ENCODE measurements around the gene PRKD1. TPM values are rescaled to one million over a fixed set of nuclear protein-coding genes. Genes with fewer than 3 reads are reported as not detected.
"Not testable (repeated sequence)": the region's sequence is repeated elsewhere in the genome, so short reads cannot be mapped to it uniquely, and the experiment has no call there.

Gene PRKD1
- total RNA-seq, 2 experiments from 2014 or later: not detected

DNA sequence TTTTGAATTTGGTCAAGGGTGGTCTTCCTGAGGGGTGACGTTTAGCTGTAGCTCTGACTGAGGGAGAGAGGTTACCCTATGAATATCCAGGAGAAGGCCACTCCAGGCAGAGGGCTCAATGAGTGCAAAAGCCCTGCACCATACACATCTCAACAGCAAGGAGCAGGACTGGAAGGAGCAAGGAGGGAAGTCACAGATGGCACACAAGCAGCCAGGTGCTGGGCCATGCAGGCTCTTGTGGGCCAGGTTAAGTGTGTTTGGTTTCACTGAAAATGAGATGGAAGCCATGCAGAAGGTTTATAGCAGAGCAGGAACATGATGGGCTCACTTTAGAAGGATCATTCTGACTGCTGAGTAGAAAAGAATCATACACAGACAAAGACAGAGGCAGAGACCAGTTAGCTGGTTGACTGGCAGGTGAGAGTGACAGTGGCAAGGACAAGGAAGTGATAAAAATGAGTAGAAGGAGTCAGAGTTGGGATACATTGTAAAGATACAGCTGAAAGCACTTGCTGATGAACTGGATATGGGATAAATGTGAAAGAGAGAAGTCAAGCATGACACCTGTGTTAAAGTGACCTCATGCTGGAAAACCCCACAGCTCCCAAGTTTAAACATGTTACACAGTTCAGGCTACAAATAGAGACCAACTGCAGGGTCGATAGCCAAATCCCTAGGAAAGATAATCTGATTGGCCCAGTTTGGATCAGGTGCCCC lies 81.2 kb downstream of the PRKD1 start:
- ChIA-PET CTCF (no interaction called here), POLR2A (no interaction called here)
- Mint-ChIP-seq H3K27ac (no peak overlapping the region), H3K27me3 (no peaks in the 10 kb centered on the region), H3K36me3 (no peaks in the 10 kb centered on the region), H3K4me1 (ENCODE audit: low read depth) (no peaks in the 10 kb centered on the region), H3K4me3 (no peak overlapping the region), H3K9me3 (peaks cover 19% of the 10 kb centered on the region)
- intact Hi-C loops (cut with micrococcal nuclease): no loop called here
- DNase-seq: no peak

DNA sequence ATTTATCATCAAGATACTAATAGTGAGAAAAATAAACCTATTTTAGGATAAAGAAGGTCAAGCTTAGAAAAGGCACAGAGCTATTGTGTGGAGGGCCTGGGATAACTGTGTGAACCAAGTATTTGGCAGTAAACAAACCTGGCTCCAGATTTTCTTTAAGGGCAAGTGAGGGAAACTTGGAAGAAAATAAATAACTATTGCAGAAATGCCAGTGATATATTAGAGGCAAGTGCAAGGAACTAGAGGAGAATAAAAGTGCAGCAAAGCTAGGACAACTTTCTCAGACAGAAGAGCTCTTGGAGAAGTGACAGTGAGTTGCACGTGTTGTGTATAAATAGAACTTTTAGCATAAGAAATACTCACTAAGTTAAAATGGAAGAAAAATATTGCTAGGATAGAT lies 83.7 kb downstream of the PRKD1 start:
- POLR2A ChIA-PET: no interaction called here
- H3K9me3 Mint-ChIP-seq: peaks cover 25% of the 10 kb centered on the region

DNA sequence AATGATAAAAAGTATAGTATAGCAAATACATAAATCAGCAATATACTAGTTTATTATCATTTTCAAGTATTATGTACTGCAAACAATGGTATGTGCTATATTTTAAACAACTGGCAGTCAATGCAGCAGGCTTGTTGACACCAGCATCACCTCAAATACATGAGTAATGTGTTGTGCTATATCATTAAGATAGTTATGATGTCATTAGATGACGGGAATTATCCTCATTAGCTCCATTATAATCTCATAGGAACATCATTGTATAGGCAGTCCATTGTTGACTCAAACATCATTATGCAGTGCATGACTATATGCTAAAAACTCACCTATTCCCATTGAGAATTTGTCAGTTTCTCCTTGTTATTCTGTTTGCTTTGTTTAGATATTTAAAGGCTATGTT lies 85.4 kb downstream of the PRKD1 start:
- Mint-ChIP-seq H3K27me3 (no peaks in the 10 kb centered on the region), H3K4me1 (ENCODE audit: low read depth) (no peaks in the 10 kb centered on the region), H3K9me3 (peaks cover 29% of the 10 kb centered on the region), H3K4me3 (no peak overlapping the region), H3K36me3 (no peaks in the 10 kb centered on the region), H3K27ac (no peak overlapping the region)
- DNase-seq: no peak
- POLR2A ChIA-PET: no interaction called here
- intact Hi-C loops (cut with micrococcal nuclease): no loop called here
- CTCF ChIA-PET: no interaction called here

More for the DNA sequence above, 83.7 kb downstream of the PRKD1 start:
- Mint-ChIP-seq H3K36me3 (no peaks in the 10 kb centered on the region), H3K4me3 (no peak overlapping the region), H3K4me1 (ENCODE audit: low read depth) (no peaks in the 10 kb centered on the region), H3K27ac (no peak overlapping the region), H3K27me3 (no peaks in the 10 kb centered on the region)
- intact Hi-C loops (cut with micrococcal nuclease): no loop called here
- CTCF ChIA-PET: no interaction called here
- no peak for DNase-seq

DNA sequence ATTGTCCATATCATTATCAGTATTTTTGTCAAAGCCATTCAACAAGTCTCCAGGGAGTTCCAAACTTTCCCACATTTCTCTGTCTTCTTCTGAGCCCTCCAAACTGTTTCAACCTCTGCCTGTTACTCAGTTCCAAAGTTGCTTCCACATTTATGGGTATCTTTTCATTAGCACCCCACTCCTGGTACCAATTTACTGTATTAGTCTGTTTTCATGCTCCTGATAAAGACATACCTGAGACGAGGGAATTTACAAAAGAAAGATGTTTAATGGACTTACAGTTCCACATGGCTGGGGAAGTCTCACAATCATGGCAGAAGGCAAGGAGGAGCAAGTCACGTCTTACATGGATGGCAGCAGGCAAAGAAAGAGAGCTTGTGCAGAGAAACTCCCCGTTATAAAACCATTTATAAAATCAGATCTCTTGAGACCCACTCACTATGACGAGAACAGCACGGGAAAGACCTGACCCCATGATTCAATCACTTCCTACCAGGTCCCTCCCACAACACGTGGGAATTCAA lies 87.2 kb downstream of the PRKD1 start:
- DNase-seq; H3K27me3 Mint-ChIP-seq; H3K4me3 Mint-ChIP-seq; H3K36me3 Mint-ChIP-seq; H3K27ac Mint-ChIP-seq; CTCF ChIA-PET; intact Hi-C loops (cut with micrococcal nuclease); POLR2A ChIA-PET; H3K4me1 Mint-ChIP-seq (ENCODE audit: low read depth): not testable (repeated sequence)
- peaks cover 34% of the 10 kb centered on the region for H3K9me3 Mint-ChIP-seq

- H3K4me3 Mint-ChIP-seq; H3K27ac Mint-ChIP-seq; intact Hi-C loops (cut with micrococcal nuclease); POLR2A ChIA-PET; CTCF ChIA-PET; H3K27me3 Mint-ChIP-seq; H3K4me1 Mint-ChIP-seq (ENCODE audit: low read depth); DNase-seq; H3K36me3 Mint-ChIP-seq: not testable (repeated sequence)
- H3K9me3 Mint-ChIP-seq: peaks cover 34% of the 10 kb centered on the region
These were observed 88.0 kb downstream of the PRKD1 start for GRCh38 chr14:29839691-29840090.

DNA sequence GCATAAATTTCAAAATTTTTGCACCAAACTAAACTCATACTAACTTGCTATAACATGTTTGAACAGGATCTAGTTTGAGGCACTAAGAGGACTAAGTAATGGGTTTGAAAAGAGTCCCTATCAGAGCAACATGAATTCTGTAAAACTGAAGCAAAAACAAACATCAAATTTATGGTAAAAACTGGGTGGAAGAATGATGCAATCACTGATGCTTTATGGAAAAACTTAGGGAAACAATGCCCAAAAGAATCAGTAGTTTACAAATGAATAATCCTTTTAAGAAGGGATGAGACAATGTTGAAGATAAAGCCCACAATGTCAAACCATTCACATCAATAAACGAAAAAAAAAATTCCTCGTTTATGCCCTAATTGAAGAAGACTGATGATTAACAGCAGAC lies 88.9 kb downstream of the PRKD1 start:
- H3K36me3 Mint-ChIP-seq: no peaks in the 10 kb centered on the region
- no peak overlapping the region for H3K27ac Mint-ChIP-seq
- H3K4me3 Mint-ChIP-seq: no peak overlapping the region
- ChIA-PET POLR2A (no interaction called here), CTCF (no interaction called here)
- no peaks in the 10 kb centered on the region for H3K27me3 Mint-ChIP-seq
- intact Hi-C loops (cut with micrococcal nuclease): no loop called here
- no peaks in the 10 kb centered on the region for H3K4me1 Mint-ChIP-seq (ENCODE audit: low read depth)
- H3K9me3 Mint-ChIP-seq: peaks cover 34% of the 10 kb centered on the region
- no peak for DNase-seq

DNA sequence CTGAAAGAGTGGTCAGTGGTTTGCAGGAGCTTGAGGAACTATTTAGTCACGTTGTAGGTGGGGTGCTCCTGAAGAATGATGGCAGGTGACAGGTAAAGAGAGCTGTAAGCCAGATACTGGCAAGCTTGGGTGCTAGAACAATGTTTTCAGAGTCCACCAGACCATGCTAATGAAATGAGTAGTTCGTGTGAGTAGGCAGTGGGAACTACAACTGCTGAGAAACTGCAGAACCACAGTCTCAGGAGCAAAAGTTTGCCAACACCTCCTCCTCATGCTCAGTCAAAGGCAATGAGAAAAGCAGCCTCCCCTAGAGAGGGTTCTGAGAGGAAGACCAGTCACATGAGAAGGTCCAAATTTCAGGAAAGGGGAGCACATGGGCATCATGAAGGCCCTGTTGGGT lies 91.3 kb downstream of the PRKD1 start:
- Mint-ChIP-seq H3K9me3 (peaks cover 33% of the 10 kb centered on the region), H3K27me3 (no peaks in the 10 kb centered on the region), H3K4me3 (no peak overlapping the region), H3K36me3 (no peaks in the 10 kb centered on the region), H3K4me1 (ENCODE audit: low read depth) (no peaks in the 10 kb centered on the region), H3K27ac (no peak overlapping the region)
- no peak for DNase-seq
- ChIA-PET CTCF (no interaction called here), POLR2A (no interaction called here)
- intact Hi-C loops (cut with micrococcal nuclease): no loop called here

DNA sequence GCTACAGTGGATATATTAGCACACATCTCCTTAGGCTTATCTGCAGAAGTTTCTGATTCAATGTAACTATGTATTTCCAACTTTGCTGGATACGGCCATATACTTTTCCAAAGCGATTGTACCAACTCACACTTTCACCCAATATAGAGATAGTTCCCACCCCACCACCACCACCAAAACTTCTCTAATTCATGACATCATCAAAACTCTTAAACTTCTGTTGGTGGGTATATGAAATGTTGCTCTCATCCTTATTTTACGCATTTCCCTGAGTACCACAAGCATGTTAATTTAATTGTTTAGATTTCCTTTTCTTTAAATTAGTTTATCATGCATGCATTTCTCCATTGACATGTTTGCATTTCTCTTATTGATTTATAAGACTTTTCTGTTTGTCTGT lies 95.6 kb downstream of the PRKD1 start:
- ChIA-PET POLR2A (no interaction called here), CTCF (no interaction called here)
- H3K9me3 Mint-ChIP-seq: peaks cover 5% of the 10 kb centered on the region
- no peak overlapping the region for H3K4me3 Mint-ChIP-seq
- intact Hi-C loops (cut with micrococcal nuclease): no loop called here
- no peaks in the 10 kb centered on the region for H3K27me3 Mint-ChIP-seq
- no peak overlapping the region for H3K27ac Mint-ChIP-seq
- no peak for DNase-seq
- H3K4me1 Mint-ChIP-seq (ENCODE audit: low read depth): no peaks in the 10 kb centered on the region
- H3K36me3 Mint-ChIP-seq: no peaks in the 10 kb centered on the region

GRCh38 chr14:29829851-29830250 lies 97.8 kb downstream of the PRKD1 start:
- CTCF ChIA-PET: no interaction called here
- H3K4me1 Mint-ChIP-seq (ENCODE audit: low read depth): no peaks in the 10 kb centered on the region
- intact Hi-C loops (cut with micrococcal nuclease): no loop called here
- no peak overlapping the region for H3K27ac Mint-ChIP-seq
- no peaks in the 10 kb centered on the region for H3K36me3 Mint-ChIP-seq
- no peak overlapping the region for H3K4me3 Mint-ChIP-seq
- no peak for DNase-seq
- H3K9me3 Mint-ChIP-seq: peaks cover 5% of the 10 kb centered on the region
- no peaks in the 10 kb centered on the region for H3K27me3 Mint-ChIP-seq
- POLR2A ChIA-PET: no interaction called here

DNA sequence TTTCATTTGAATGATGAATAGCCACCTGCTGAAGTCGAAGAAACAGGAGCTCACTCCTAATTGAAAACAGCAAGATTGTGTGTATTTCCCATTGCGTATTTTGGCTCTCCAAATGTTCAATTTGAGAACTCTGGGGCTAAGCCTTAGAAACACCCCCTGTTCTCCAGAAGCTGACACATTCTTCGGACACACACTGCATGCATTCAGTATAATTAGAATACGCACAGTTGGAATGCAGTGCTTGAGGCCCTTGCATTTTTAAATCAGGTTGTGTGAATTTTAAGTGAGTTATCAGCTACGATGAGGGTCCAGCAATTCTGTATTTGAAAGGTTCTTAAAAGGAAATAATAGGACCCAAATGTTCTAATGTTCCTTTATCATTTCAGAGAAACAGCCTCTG lies 103.8 kb downstream of the PRKD1 start:
- Mint-ChIP-seq H3K27ac (no peak overlapping the region), H3K4me1 (ENCODE audit: low read depth) (no peaks in the 10 kb centered on the region), H3K4me3 (no peak overlapping the region), H3K27me3 (no peaks in the 10 kb centered on the region), H3K36me3 (no peaks in the 10 kb centered on the region), H3K9me3 (peaks cover 5% of the 10 kb centered on the region)
- intact Hi-C loops (cut with micrococcal nuclease): no loop called here
- ChIA-PET POLR2A (no interaction called here), CTCF (interaction anchor here (1.1 kb wide), 1 partner anchor 9 kb away, joined by 3 read pairs; no protein-coding TSS in a partner anchor)
- no peak for DNase-seq

DNA sequence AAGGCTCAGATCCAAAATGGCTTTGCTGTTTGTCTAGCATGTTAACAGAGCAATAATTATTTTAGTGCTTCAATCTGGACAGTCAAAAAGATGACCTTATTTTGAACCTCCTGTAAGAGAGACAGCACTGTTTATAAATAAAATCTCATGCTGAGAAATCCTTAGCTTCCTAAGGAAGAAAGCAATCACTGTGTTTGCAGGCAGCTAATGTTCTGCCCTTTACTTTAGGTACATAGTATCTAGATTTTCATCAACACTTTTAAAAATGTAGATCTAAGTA lies 105.3 kb downstream of the PRKD1 start:
- H3K36me3 Mint-ChIP-seq: no peaks in the 10 kb centered on the region

GRCh38 chr14:29821661-29822429 lies 105.8 kb downstream of the PRKD1 start:
- H3K27me3 Mint-ChIP-seq: no peaks in the 10 kb centered on the region
- POLR2A ChIA-PET: no interaction called here
- no peak for DNase-seq
- no peak overlapping the region for H3K27ac Mint-ChIP-seq
- no peak overlapping the region for H3K4me3 Mint-ChIP-seq
- H3K4me1 Mint-ChIP-seq (ENCODE audit: low read depth): no peaks in the 10 kb centered on the region
- no peaks in the 10 kb centered on the region for H3K36me3 Mint-ChIP-seq
- CTCF ChIA-PET: no interaction called here
- intact Hi-C loops (cut with micrococcal nuclease): no loop called here
- peaks cover 4% of the 10 kb centered on the region for H3K9me3 Mint-ChIP-seq

More for the DNA sequence above, 105.3 kb downstream of the PRKD1 start:
- peaks cover 5% of the 10 kb centered on the region for H3K9me3 Mint-ChIP-seq
- no peaks in the 10 kb centered on the region for H3K27me3 Mint-ChIP-seq
- DNase-seq: no peak
- intact Hi-C loops (cut with micrococcal nuclease): no loop called here
- H3K4me3 Mint-ChIP-seq: no peak overlapping the region
- no peaks in the 10 kb centered on the region for H3K4me1 Mint-ChIP-seq (ENCODE audit: low read depth)
- CTCF ChIA-PET: no interaction called here
- H3K27ac Mint-ChIP-seq: no peak overlapping the region
- POLR2A ChIA-PET: no interaction called here

GRCh38 chr14:29821242-29821641 lies 106.4 kb downstream of the PRKD1 start:
- ChIA-PET POLR2A (no interaction called here), CTCF (no interaction called here)
- peaks cover 2% of the 10 kb centered on the region for H3K9me3 Mint-ChIP-seq
- H3K27ac Mint-ChIP-seq: no peak overlapping the region
- DNase-seq: no peak
- no peaks in the 10 kb centered on the region for H3K36me3 Mint-ChIP-seq
- no peak overlapping the region for H3K4me3 Mint-ChIP-seq
- no peaks in the 10 kb centered on the region for H3K27me3 Mint-ChIP-seq
- intact Hi-C loops (cut with micrococcal nuclease): no loop called here
- H3K4me1 Mint-ChIP-seq (ENCODE audit: low read depth): no peaks in the 10 kb centered on the region

Data from activated CD4-positive, alpha-beta memory T cell treated with anti-CD3 and anti-CD28 coated beads for 36 hours (primary cell).